ENCODE data around the gene NCBP3.
"Not testable (repeated sequence)": the region's sequence is repeated elsewhere in the genome, so short reads cannot be mapped to it uniquely, and the experiment has no call there.

The NCBP3 gene

GRCh38 chr17:3845291-3845620 is 790 bp downstream of the NCBP3 start:
- Histone ChIP-seq H3K36me3 (peaks cover 10% of the 10 kb centered on the region), H3K9me3 (no peaks in the 10 kb centered on the region), H3K4me3 (ENCODE audit: low read depth in 1 of 2, low read length in 1 of 2) (peak overlapping the region; percentile 80 to 97), H3K27me3 (no peaks in the 10 kb centered on the region), H3K4me1 (ENCODE audit: control insufficient read depth in 1 of 2, insufficient read depth in 1 of 2, low read depth in 1 of 2, low read length in 1 of 2) (peaks cover 39 to 44% of the 10 kb centered on the region in 2 experiments), H3K27ac (peak overlapping the region; percentile 82)
- no peak for TF ChIP-seq CTCF (IDR thresholded peaks at IDR 0.05)

GRCh38 chr17:3844556-3844955 is 1.5 kb downstream of the NCBP3 start:
- Histone ChIP-seq H3K36me3 (peaks cover 16% of the 10 kb centered on the region), H3K4me1 (ENCODE audit: control insufficient read depth in 1 of 2, insufficient read depth in 1 of 2, low read depth in 1 of 2, low read length in 1 of 2) (peaks cover 45 to 46% of the 10 kb centered on the region in 2 experiments)
- H3K27me3 ChIP-seq; H3K27ac ChIP-seq; H3K9me3 ChIP-seq; H3K4me3 ChIP-seq (ENCODE audit: low read depth in 1 of 2, low read length in 1 of 2): not testable (repeated sequence)

DNA sequence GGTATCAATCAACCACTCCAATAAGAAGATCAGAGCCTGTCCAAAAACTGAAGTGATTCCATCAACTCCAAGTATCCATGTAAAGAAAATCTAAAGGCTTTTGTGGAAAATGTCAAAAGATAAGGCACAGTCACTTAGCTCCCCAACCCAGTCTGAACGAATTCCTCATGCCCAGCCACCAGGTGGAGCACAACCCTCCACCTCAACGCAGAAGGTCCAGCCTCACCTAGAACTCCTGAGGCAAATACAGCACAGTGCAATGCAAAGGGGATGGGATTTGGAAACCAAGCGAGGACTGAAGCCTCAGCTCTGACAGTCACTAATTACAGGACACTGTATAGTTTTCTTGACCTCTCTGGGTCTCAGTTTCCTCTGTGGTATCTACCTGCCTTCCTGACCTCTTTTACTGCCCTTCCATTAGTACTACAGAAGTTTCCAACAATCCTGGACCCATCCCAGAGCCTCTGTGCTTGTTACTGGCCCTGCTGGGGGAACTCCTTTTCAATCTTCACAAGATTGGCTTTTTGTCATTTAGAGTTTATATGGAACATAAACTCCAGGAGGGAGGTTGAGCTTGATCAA is 2.0 kb downstream of the NCBP3 start:
- Histone ChIP-seq H3K4me3 (ENCODE audit: low read depth in 1 of 2, low read length in 1 of 2) (no peak overlapping the region), H3K9me3 (no peaks in the 10 kb centered on the region), H3K27ac (peak overlapping the region; percentile 5), H3K27me3 (no peaks in the 10 kb centered on the region), H3K4me1 (ENCODE audit: control insufficient read depth in 1 of 2, insufficient read depth in 1 of 2, low read depth in 1 of 2, low read length in 1 of 2) (peaks cover 45 to 46% of the 10 kb centered on the region in 2 experiments), H3K36me3 (peaks cover 22% of the 10 kb centered on the region)
- peak; percentile 40 for TF ChIP-seq CTCF (IDR thresholded peaks at IDR 0.05)

GRCh38 chr17:3838206-3838605 is 7.8 kb downstream of the NCBP3 start:
- H3K36me3 ChIP-seq: peaks cover 39% of the 10 kb centered on the region
- H3K4me1 ChIP-seq (ENCODE audit: control insufficient read depth in 1 of 2, insufficient read depth in 1 of 2, low read depth in 1 of 2, low read length in 1 of 2): peaks cover 48 to 51% of the 10 kb centered on the region in 2 experiments
- no peak overlapping the region for H3K4me3 ChIP-seq (ENCODE audit: low read depth in 1 of 2, low read length in 1 of 2)
- no peaks in the 10 kb centered on the region for H3K27me3 ChIP-seq
- H3K9me3 ChIP-seq: no peaks in the 10 kb centered on the region
- H3K27ac ChIP-seq: peak overlapping the region; percentile 21
- no peak for TF ChIP-seq CTCF (IDR thresholded peaks at IDR 0.05)

GRCh38 chr17:3836551-3836950 is 9.5 kb downstream of the NCBP3 start:
- TF ChIP-seq CTCF (IDR thresholded peaks at IDR 0.05): no peak
- Histone ChIP-seq H3K36me3 (peaks cover 29% of the 10 kb centered on the region), H3K4me3 (ENCODE audit: low read depth in 1 of 2, low read length in 1 of 2) (no peak overlapping the region), H3K4me1 (ENCODE audit: control insufficient read depth in 1 of 2, insufficient read depth in 1 of 2, low read depth in 1 of 2, low read length in 1 of 2) (peaks cover 46 to 47% of the 10 kb centered on the region in 2 experiments), H3K27ac (peak overlapping the region; percentile 66), H3K9me3 (no peaks in the 10 kb centered on the region), H3K27me3 (no peaks in the 10 kb centered on the region)

DNA sequence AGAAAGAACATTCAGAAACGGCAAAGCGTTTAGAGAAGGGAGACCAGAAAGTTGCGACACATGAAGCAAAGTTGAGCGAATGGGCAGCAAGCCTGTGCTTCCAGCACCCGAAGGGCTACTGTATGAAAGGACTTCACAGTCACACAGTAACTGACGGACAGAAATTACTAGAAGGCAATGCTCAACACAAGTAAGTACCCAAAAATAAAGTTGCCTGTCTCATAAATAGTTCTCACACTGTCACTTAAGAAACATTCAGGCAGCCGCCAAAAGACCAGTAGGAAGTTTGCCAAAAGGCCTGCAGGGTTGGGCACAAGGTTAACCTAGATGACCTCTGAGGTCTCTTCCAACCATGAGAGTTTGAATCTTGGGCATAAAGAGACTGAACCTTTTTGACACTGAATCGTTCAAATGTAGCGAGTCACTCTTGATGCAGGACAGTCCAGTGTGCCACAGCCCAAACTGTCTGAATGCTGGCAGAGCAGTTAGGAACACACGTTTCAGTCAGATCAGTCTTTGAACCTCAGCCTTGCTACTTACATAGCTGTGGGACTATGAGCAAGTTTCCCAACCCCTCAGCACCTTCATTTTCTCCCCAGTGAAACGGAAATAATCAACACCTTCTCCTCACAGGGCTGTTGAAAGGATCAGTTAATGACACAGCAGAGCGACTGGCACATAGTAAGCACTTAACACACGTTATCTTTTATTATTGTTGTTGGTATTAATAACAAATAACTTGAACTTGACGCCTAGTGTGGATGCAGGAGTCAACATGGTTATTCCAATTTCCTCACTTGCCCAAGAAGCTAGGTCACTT is 10.4 kb downstream of the NCBP3 start:
- Histone ChIP-seq H3K4me1 (ENCODE audit: control insufficient read depth in 1 of 2, insufficient read depth in 1 of 2, low read depth in 1 of 2, low read length in 1 of 2) (peaks cover 37 to 38% of the 10 kb centered on the region in 2 experiments), H3K9me3 (no peaks in the 10 kb centered on the region), H3K27me3 (no peaks in the 10 kb centered on the region), H3K4me3 (ENCODE audit: low read depth in 1 of 2, low read length in 1 of 2) (no peak overlapping the region), H3K27ac (peak overlapping the region; percentile 66), H3K36me3 (peaks cover 29% of the 10 kb centered on the region)
- no peak for TF ChIP-seq CTCF (IDR thresholded peaks at IDR 0.05)
